Vagina (tissue), 2 donors: Measurements from ENCODE around the gene PNMA8C. TPM values are rescaled to one million over a fixed set of nuclear protein-coding genes. Genes with fewer than 3 reads are reported as not detected.

Experiments
- DNase-seq, 2 donors: peaks; one replicate each; pipeline ENCODE4 v3.0.0-alpha.2; 2017; ENCODE audit errors: extremely low spot score in 2 of 2
- H3K27ac ChIP-seq: fragments of 200-600 bp; sonication (generic); one replicate; pipeline ENCODE4 v1.5.1; 2019
- H3K27me3 ChIP-seq: fragments of 200-600 bp; sonication (generic); one replicate; pipeline ENCODE4 v1.5.1; 2019
- H3K36me3 ChIP-seq, 2 donors: fragments of 200-600 bp; sonication (generic); one replicate each; pipeline ENCODE4 v1.5.1; 2017 to 2019
- H3K4me1 ChIP-seq: fragments of 200-600 bp; sonication (generic); one replicate; pipeline ENCODE4 v1.5.1; 2019
- H3K4me3 ChIP-seq, 2 donors: fragments of 200-600 bp; sonication (generic); 1 replicate in 1 of 2; 2 replicates in 1 of 2; pipeline ENCODE4 v1.5.1; 2016 to 2019
- H3K9me3 ChIP-seq: fragments of 200-600 bp; sonication (generic); one replicate; pipeline ENCODE4 v1.5.1; 2019
- POLR2A ChIP-seq, 2 donors: fragments of 450-650 bp; IDR thresholded peaks; one replicate each; pipeline ENCODE4 v1.6.1; 2017; ENCODE audit warnings: antibody characterized with exemption in 2 of 2, mild to moderate bottlenecking in 2 of 2, moderate library complexity in 2 of 2
- POLR2AphosphoS5 ChIP-seq, 2 donors: sonication (generic); formaldehyde crosslinking; IDR thresholded peaks; one replicate each; pipeline ENCODE4 v1.9.0; 2017; ENCODE audit warnings: antibody characterized with exemption in 2 of 2, mild to moderate bottlenecking in 2 of 2, low read depth in 1 of 2; ENCODE audit not compliant: insufficient read depth in 1 of 2
- intact Hi-C: fragments of 100-400 bp; cut with DNase I; formaldehyde crosslinking; loops from one replicate; pipeline ENCODE4 v1.15.1; 2023
- total RNA-seq: library from RNA; depleted of rRNA; stranded (reverse); fragments of >200 nt; gene quantifications from one replicate; pipeline ENCODE4 v1.2.3, GENCODE V29; 2016
- TF ChIP-seq, protein P1 (sequence below), 3 experiments: fragments of 450-650 bp in 2 of 3; fragments of 200-600 bp in 1 of 3; sonication (generic) in 1 of 3; IDR thresholded peaks; one replicate each; pipeline ENCODE4 v1.5.1; 2017 to 2019; ENCODE audit warnings: antibody characterized with exemption in 3 of 3, mild to moderate bottlenecking in 2 of 3, moderate library complexity in 2 of 3

The PNMA8C gene
- total RNA-seq, 1 donor from 2014 or later = 0.25 TPM

DNA sequence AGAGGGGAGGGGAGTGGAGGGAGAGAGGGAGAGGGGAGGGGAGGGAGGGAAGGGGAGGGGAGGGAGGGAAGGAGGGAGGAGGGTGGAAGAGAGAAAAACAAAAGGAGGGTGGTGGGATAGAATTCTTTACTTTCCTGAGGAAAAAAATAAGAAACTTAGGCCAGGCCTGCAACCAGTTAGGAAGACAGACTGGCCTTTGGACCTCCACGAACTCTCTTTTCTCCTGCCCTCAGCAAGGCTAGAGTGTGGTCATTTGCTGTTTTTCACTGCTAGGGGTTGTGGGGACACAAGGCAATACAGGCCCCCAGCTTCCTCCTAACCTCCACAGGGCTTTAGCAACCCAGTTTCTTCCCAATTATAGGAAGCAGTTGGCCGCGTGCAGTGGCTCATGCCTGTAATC, 19.5 kb downstream of the PNMA8C start:
- DNase-seq = no peak
- TF ChIP-seq POLR2A (IDR thresholded peaks at IDR 0.05) = no peak
- no peak for TF ChIP-seq POLR2AphosphoS5 (IDR thresholded peaks at IDR 0.05; ENCODE audit: insufficient read depth in 1 of 2, low read depth in 1 of 2)
- TF ChIP-seq, protein P1, sequence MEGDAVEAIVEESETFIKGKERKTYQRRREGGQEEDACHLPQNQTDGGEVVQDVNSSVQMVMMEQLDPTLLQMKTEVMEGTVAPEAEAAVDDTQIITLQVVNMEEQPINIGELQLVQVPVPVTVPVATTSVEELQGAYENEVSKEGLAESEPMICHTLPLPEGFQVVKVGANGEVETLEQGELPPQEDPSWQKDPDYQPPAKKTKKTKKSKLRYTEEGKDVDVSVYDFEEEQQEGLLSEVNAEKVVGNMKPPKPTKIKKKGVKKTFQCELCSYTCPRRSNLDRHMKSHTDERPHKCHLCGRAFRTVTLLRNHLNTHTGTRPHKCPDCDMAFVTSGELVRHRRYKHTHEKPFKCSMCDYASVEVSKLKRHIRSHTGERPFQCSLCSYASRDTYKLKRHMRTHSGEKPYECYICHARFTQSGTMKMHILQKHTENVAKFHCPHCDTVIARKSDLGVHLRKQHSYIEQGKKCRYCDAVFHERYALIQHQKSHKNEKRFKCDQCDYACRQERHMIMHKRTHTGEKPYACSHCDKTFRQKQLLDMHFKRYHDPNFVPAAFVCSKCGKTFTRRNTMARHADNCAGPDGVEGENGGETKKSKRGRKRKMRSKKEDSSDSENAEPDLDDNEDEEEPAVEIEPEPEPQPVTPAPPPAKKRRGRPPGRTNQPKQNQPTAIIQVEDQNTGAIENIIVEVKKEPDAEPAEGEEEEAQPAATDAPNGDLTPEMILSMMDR (IDR thresholded peaks at IDR 0.05) = no peak
- Histone ChIP-seq H3K36me3 (no peaks in the 10 kb centered on the region), H3K27me3 (no peaks in the 10 kb centered on the region), H3K4me1 (peaks cover 83% of the 10 kb centered on the region), H3K27ac (peak overlapping the region; percentile 84), H3K9me3 (no peaks in the 10 kb centered on the region), H3K4me3 (no peak overlapping the region)
- intact Hi-C loops = no loop called here

DNA sequence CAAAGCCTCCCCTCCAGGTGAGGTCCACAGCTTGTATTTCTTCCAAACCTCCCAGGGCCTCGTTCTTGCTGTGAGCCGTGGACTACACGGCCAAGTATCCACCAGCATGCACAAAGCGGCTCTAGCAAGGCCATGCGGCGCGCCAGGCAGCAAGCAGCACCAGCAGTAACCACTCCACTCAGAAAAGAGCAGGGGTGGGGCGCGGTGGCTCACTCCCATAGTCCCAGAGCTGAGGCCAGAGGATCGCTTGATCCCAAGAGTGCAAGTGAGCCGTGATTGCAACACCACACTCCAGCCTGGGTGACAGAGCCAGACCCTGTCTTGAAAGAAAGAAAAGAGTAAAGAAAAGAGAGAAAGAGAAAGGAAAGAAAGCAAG, 20.1 kb downstream of the PNMA8C start:
- no peaks in the 10 kb centered on the region for H3K27me3 ChIP-seq
- H3K9me3 ChIP-seq = no peaks in the 10 kb centered on the region
- H3K36me3 ChIP-seq = no peaks in the 10 kb centered on the region
- DNase-seq = no peak
- H3K4me1 ChIP-seq = peaks cover 86% of the 10 kb centered on the region
- TF ChIP-seq, protein P1 (IDR thresholded peaks at IDR 0.05) = no peak
- TF ChIP-seq POLR2A (IDR thresholded peaks at IDR 0.05) (no peak), POLR2AphosphoS5 (IDR thresholded peaks at IDR 0.05; ENCODE audit: insufficient read depth in 1 of 2, low read depth in 1 of 2) (peak in 1 of 2 donors; percentile 73)
- intact Hi-C loops = no loop called here
- H3K4me3 ChIP-seq = peak overlapping the region; percentile 10 to 35
- H3K27ac ChIP-seq = peak overlapping the region; percentile 84

DNA sequence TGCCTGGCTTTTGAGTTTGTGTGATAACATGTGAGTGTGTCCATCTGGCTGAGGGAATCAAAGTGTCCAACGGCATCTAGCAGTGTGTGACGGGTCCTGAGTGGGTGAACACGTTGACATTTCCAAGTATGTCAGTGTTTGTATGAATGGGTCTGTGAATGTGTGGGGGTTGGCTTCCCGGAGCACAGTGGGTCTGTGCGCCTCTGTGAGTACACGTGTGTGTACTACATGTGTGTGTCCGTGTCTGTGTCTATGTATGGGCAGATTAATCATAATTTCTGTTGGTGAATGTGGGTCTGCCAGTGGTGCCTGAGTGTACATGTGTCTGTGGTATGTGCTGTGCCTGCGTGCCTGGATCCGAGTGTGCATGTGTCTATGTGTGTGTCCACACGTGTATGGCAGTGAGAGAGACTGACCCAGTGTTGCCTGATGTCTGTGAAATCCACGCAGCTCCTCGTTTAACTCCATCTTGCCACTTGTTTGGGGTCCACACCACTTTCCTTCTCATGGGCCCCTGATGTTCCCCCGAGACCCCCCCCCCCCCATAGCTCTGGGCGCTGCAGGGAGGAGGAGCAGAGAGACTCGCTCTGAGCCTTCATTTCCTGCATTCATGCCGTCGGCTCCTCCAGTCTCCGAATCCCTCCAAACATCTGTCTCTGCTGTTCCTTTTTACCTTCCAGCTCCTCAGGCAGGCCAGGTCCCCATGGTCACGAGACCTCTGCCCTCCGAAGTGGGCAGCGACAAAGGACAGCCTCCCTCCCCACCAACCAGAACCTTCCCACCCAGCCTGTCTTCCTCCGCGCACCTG, 20.7 kb downstream of the PNMA8C start:
- no peak for DNase-seq
- Histone ChIP-seq H3K36me3 (no peaks in the 10 kb centered on the region), H3K27me3 (no peaks in the 10 kb centered on the region), H3K4me1 (peaks cover 80% of the 10 kb centered on the region), H3K9me3 (no peaks in the 10 kb centered on the region), H3K4me3 (peak overlapping the region; percentile 10 to 35), H3K27ac (peak overlapping the region; percentile 64)
- intact Hi-C loops = no loop called here
- no peak for TF ChIP-seq POLR2A (IDR thresholded peaks at IDR 0.05)
- TF ChIP-seq POLR2AphosphoS5 (IDR thresholded peaks at IDR 0.05; ENCODE audit: insufficient read depth in 1 of 2, low read depth in 1 of 2) = no peak
- TF ChIP-seq, protein P1 (IDR thresholded peaks at IDR 0.05) = no peak

DNA sequence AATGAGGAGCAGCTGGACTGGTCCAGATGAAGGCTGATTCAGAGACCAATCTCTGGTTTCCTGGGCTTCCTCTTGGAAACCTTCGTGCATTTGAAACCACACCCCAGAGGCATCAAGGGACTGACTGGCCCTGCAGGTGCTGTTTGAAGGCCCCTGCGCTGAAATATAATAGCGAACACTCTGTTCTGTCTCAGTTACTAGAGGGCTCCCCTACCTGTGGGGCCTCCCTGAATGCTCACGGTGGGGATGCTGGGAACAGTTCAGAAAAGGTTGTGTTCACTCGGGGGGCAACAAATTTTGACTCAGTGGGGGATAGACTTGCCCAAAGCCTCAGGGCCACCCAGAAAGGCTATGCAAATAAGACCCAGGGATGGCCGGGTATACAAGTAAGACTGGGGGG, 21.8 kb downstream of the PNMA8C start:
- H3K4me3 ChIP-seq = no peak overlapping the region
- intact Hi-C loops = no loop called here
- peaks cover 69% of the 10 kb centered on the region for H3K4me1 ChIP-seq
- H3K9me3 ChIP-seq = no peaks in the 10 kb centered on the region
- TF ChIP-seq POLR2AphosphoS5 (IDR thresholded peaks at IDR 0.05; ENCODE audit: insufficient read depth in 1 of 2, low read depth in 1 of 2) (no peak), POLR2A (IDR thresholded peaks at IDR 0.05) (no peak)
- TF ChIP-seq, protein P1 (IDR thresholded peaks at IDR 0.05) = no peak
- H3K27ac ChIP-seq = no peak overlapping the region
- no peak for DNase-seq
- H3K36me3 ChIP-seq = no peaks in the 10 kb centered on the region
- no peaks in the 10 kb centered on the region for H3K27me3 ChIP-seq
